SK-N-SH (cell line): ENCODE data around the gene RAB21. TPM values are rescaled to one million over a fixed set of nuclear protein-coding genes. Genes with fewer than 3 reads are reported as not detected.
A peak's percentile ranks its signal among the peaks of the same experiment; 100 is the strongest.

Experiments used
- CTCF ChIA-PET: fragments of 300-600, 350-600 bp; formaldehyde crosslinking; extraction: SDS; loops from one replicate; lab custom pipeline; 2021; lab: Yijun Ruan, JAX
- POLR2A ChIA-PET: fragments of 350-600 bp; sonication (Branson Sonifier 250); formaldehyde crosslinking; extraction: SDS; loops from one replicate; lab custom pipeline; 2020; ENCODE audit warnings: antibody characterized with exemption, inconsistent platforms; lab: Yijun Ruan, JAX
- DNase-seq: peaks from one replicate; pipeline ENCODE4 v3.0.0; 2012
- H2AFZ ChIP-seq: fragments of 200-600 bp; sonication (generic); 2 replicates; pipeline ENCODE4 v1.8.1; 2016; ENCODE audit warnings: antibody characterized with exemption, mild to moderate bottlenecking, low read depth
- H3F3A ChIP-seq: fragments of 200-600 bp; sonication (generic); replicated peaks from 2 replicates; pipeline ENCODE3; 2016; ENCODE audit warnings: antibody characterized with exemption, mild to moderate bottlenecking; ENCODE audit not compliant: insufficient read depth
- H3K27ac ChIP-seq, 2 experiments: fragments of 200-500 bp in 1 of 2; fragments of 200-600 bp in 1 of 2; sonication (Bioruptor generic) in 1 of 2; sonication (generic), shearing (Covaris generic) in 1 of 2; 2 replicates each; pipeline versions ENCODE4 v1.5.1 to v1.6.1; 2014 to 2016; ENCODE audit warnings: low read depth in 2 of 2, inconsistent platforms in 1 of 2, low read length in 1 of 2, mild to moderate bottlenecking in 1 of 2, mixed read lengths in 1 of 2
- H3K27me3 ChIP-seq: fragments of 200-600 bp; sonication (generic), shearing (Covaris generic); 2 replicates; pipeline ENCODE4 v1.6.1; 2016; ENCODE audit warnings: mixed run types; ENCODE audit not compliant: insufficient read depth
- H3K36me3 ChIP-seq, 2 experiments: fragments of 200-500 bp in 1 of 2; fragments of 200-600 bp in 1 of 2; sonication (Bioruptor generic) in 1 of 2; sonication (generic) in 1 of 2; replicated peaks in 1 of 2; 2 replicates each; pipeline versions ENCODE3 to v1.5.1; 2014 to 2016; ENCODE audit warnings: low read length in 1 of 2, mild to moderate bottlenecking in 1 of 2; ENCODE audit not compliant: insufficient read depth in 2 of 2, control insufficient read depth in 1 of 2
- H3K4me1 ChIP-seq, 2 experiments: fragments of 200-500 bp in 1 of 2; fragments of 200-600 bp in 1 of 2; sonication (Bioruptor generic) in 1 of 2; sonication (generic), shearing (Covaris generic) in 1 of 2; 2 replicates each; pipeline versions ENCODE4 v1.5.1 to v1.6.1; 2014 to 2016; ENCODE audit warnings: low read depth in 1 of 2, low read length in 1 of 2, mixed run types in 1 of 2; ENCODE audit not compliant: insufficient read depth in 2 of 2, control insufficient read depth in 1 of 2
- H3K4me2 ChIP-seq: fragments of 200-600 bp; sonication (generic), shearing (Covaris generic); 2 replicates; pipeline ENCODE4 v1.6.1; 2017; ENCODE audit warnings: mixed run types
- H3K4me3 ChIP-seq, 2 experiments: fragments of 200-500 bp in 1 of 2; fragments of 200-600 bp in 1 of 2; sonication (Bioruptor generic) in 1 of 2; sonication (generic), shearing (Covaris generic) in 1 of 2; 2 replicates each; pipeline versions ENCODE4 v1.5.1 to v1.8.1; 2014 to 2016; ENCODE audit warnings: low read depth in 2 of 2, inconsistent platforms in 1 of 2, low read length in 1 of 2, mild to moderate bottlenecking in 1 of 2, mixed read lengths in 1 of 2, moderate library complexity in 1 of 2
- H3K79me2 ChIP-seq: fragments of 200-600 bp; sonication (generic); 2 replicates; pipeline ENCODE4 v1.8.1; 2017; ENCODE audit warnings: mild to moderate bottlenecking; ENCODE audit not compliant: insufficient read depth
- H3K9ac ChIP-seq: fragments of 200-600 bp; sonication (generic); 2 replicates; pipeline ENCODE4 v1.6.1; 2017; ENCODE audit warnings: mixed run types
- H3K9me2 ChIP-seq: fragments of 200-600 bp; sonication (generic); 2 replicates; pipeline ENCODE4 v1.6.1; 2017; ENCODE audit warnings: mixed run types
- H3K9me3 ChIP-seq: fragments of 200-600 bp; sonication (generic); 2 replicates; pipeline ENCODE4 v1.6.1; 2017; ENCODE audit warnings: mixed run types, mild to moderate bottlenecking, moderate library complexity
- H4K20me1 ChIP-seq: fragments of 200-600 bp; sonication (generic); 2 replicates; pipeline ENCODE4 v1.6.1; 2017; ENCODE audit warnings: mild to moderate bottlenecking, mixed run types; ENCODE audit not compliant: insufficient read depth
- ELF1 ChIP-seq: IDR thresholded peaks from 2 replicates; pipeline ENCODE4 v1.4.0; 2012
- EP300 ChIP-seq, 2 experiments: IDR thresholded peaks; 2 replicates each; pipeline versions ENCODE4 v1.4.0 to v1.6.1; 2012; ENCODE audit warnings: borderline replicate concordance in 1 of 2, low read depth in 1 of 2, low read length in 1 of 2
- FOXJ3 ChIP-seq: sonication (generic); formaldehyde crosslinking; IDR thresholded peaks from 2 replicates; pipeline ENCODE4 v1.5.1; 2020; ENCODE audit warnings: mild to moderate bottlenecking, missing genetic modification reagents
- FOXM1 ChIP-seq: IDR thresholded peaks from 2 replicates; pipeline ENCODE4 v1.4.0; 2012; ENCODE audit warnings: low read depth, mild to moderate bottlenecking
- GABPA ChIP-seq: IDR thresholded peaks from 2 replicates; pipeline ENCODE4 v1.4.0; 2012; ENCODE audit warnings: low read depth, mild to moderate bottlenecking
- GATA2 ChIP-seq: sonication (generic); formaldehyde crosslinking; IDR thresholded peaks from 2 replicates; pipeline ENCODE4 v1.5.0; 2020; ENCODE audit warnings: mild to moderate bottlenecking, missing genetic modification reagents
- MAX ChIP-seq: IDR thresholded peaks from 2 replicates; pipeline ENCODE4 v1.4.0; 2012; ENCODE audit warnings: low read depth
- POLR2AphosphoS5 ChIP-seq: IDR thresholded peaks from 2 replicates; pipeline ENCODE4 v1.6.1; 2012; ENCODE audit warnings: low read depth, low read length
- RAD21 ChIP-seq: IDR thresholded peaks from 2 replicates; pipeline ENCODE4 v1.6.1; 2012; ENCODE audit warnings: mild to moderate bottlenecking, low read length
- RFX5 ChIP-seq: IDR thresholded peaks from 2 replicates; pipeline ENCODE4 v1.6.1; 2012; ENCODE audit warnings: mild to moderate bottlenecking, improper control_type of control experiment, low read length
- RXRA ChIP-seq: IDR thresholded peaks from 2 replicates; pipeline ENCODE4 v1.4.0; 2012; ENCODE audit warnings: low read depth, mild to moderate bottlenecking, borderline replicate concordance
- SIN3A ChIP-seq: IDR thresholded peaks from 2 replicates; pipeline ENCODE4 v1.6.1; 2012; ENCODE audit warnings: low read depth, mild to moderate bottlenecking, low read length, moderate library complexity, borderline replicate concordance
- SMC3 ChIP-seq: IDR thresholded peaks from 2 replicates; pipeline ENCODE4 v1.6.1; 2012; ENCODE audit warnings: low read depth, low read length, improper control_type of control experiment
- TAF1 ChIP-seq: IDR thresholded peaks from 2 replicates; pipeline ENCODE4 v1.6.1; 2012; ENCODE audit warnings: low read depth, mild to moderate bottlenecking, low read length, moderate library complexity, borderline replicate concordance
- TCF12 ChIP-seq: IDR thresholded peaks from 2 replicates; pipeline ENCODE4 v1.4.0; 2012
- TEAD4 ChIP-seq: IDR thresholded peaks from 2 replicates; pipeline ENCODE4 v1.4.0; 2012; ENCODE audit warnings: mild to moderate bottlenecking, borderline replicate concordance; ENCODE audit not compliant: insufficient read depth
- WGBS: methylation state at CpG from one replicate; pipeline ENCODE4 v1.1.6; 2017; ENCODE audit warnings: low lambda C conversion rate; 5-methylcytosine and 5-hydroxymethylcytosine counted together
- polyA plus RNA-seq, 3 experiments: library from polyadenylated mRNA; depleted of rRNA; stranded (reverse); fragments of >200 nt; gene quantifications; 2 replicates each; pipeline ENCODE4 v1.2.3, GENCODE V29; 2012
- TF ChIP-seq, protein P1 (sequence below): fragments of 200-600 bp; sonication (generic); IDR thresholded peaks from 2 replicates; pipeline ENCODE4 v1.6.1; 2017; ENCODE audit warnings: antibody characterized with exemption, mild to moderate bottlenecking, moderate library complexity
- TF ChIP-seq, protein P2 (sequence below): IDR thresholded peaks from 2 replicates; pipeline ENCODE4 v1.4.0; 2012; ENCODE audit warnings: low read depth, borderline replicate concordance
- TF ChIP-seq, protein P3 (sequence below): IDR thresholded peaks from 2 replicates; pipeline ENCODE4 v1.6.1; 2012; ENCODE audit warnings: mild to moderate bottlenecking, low read depth, low read length, moderate library complexity

The RAB21 gene
- polyA plus RNA-seq, 1 of the 3 experiments (the other 2 are of a cell fraction): 6.5 TPM

- Histone ChIP-seq H3K4me3 (no peak overlapping the region; a peak in 1 of 4 replicates), H3K27me3 (no peaks in the 10 kb centered on the region)
- TF ChIP-seq SMC3: peak; percentile 49
- peak; percentile 78 for TF ChIP-seq RAD21
- 0 out of 2 replicates have a peak, but pooled peaks have one; percentile 25 for TF ChIP-seq ELF1
- TF ChIP-seq GABPA: no peak
- TF ChIP-seq FOXJ3: no peak
- TF ChIP-seq FOXM1: no peak
- TF ChIP-seq MAX: no peak
- TF ChIP-seq, protein P1, sequence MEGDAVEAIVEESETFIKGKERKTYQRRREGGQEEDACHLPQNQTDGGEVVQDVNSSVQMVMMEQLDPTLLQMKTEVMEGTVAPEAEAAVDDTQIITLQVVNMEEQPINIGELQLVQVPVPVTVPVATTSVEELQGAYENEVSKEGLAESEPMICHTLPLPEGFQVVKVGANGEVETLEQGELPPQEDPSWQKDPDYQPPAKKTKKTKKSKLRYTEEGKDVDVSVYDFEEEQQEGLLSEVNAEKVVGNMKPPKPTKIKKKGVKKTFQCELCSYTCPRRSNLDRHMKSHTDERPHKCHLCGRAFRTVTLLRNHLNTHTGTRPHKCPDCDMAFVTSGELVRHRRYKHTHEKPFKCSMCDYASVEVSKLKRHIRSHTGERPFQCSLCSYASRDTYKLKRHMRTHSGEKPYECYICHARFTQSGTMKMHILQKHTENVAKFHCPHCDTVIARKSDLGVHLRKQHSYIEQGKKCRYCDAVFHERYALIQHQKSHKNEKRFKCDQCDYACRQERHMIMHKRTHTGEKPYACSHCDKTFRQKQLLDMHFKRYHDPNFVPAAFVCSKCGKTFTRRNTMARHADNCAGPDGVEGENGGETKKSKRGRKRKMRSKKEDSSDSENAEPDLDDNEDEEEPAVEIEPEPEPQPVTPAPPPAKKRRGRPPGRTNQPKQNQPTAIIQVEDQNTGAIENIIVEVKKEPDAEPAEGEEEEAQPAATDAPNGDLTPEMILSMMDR: peak; percentile 90
- TF ChIP-seq, all 33 proteins: peak for 4
- ChIA-PET POLR2A (no interaction called here), CTCF (interaction anchor here (0.6 to 6.2 kb wide), 36 partner anchors 8 to 432 kb away, joined by 3 to 52 read pairs (median 4); partner anchors contain the start of genes TBC1D15 and TPH2)
- 10% methylated on average over 3 of the region's 3 CpGs for WGBS
- Histone ChIP-seq H3K27ac (peak overlapping the region in 1 of 2 experiments; percentile 50; a peak in 2 of 4 replicates), H3K9me2 (no peaks in the 10 kb centered on the region), H3K4me2 (no peak overlapping the region), H3K4me1 (peaks cover 0 to 9% of the 10 kb centered on the region in 2 experiments; a peak in 2 of 4 replicates), H3K9ac (no peak overlapping the region), H3F3A (peaks cover 3% of the 10 kb centered on the region), H2AFZ (no peak overlapping the region), H4K20me1 (no peaks in the 10 kb centered on the region), H3K36me3 (peaks cover 37 to 39% of the 10 kb centered on the region in 2 experiments), H3K9me3 (no peaks in the 10 kb centered on the region), H3K79me2 (0 out of 2 replicates have a peak, but pooled peaks cover 8% of the 10 kb centered on the region)
- peak; percentile 43 for DNase-seq
Observed at GRCh38 chr12:71780237-71780822, 25.7 kb downstream of the RAB21 start.

- Histone ChIP-seq H3K27me3 (no peaks in the 10 kb centered on the region), H3K4me1 (peaks cover 0 to 9% of the 10 kb centered on the region in 2 experiments; a peak in 2 of 4 replicates), H3K9me2 (no peaks in the 10 kb centered on the region), H3K4me2 (no peak overlapping the region), H3K4me3 (no peak overlapping the region), H3F3A (peaks cover 3% of the 10 kb centered on the region), H3K79me2 (0 out of 2 replicates have a peak, but pooled peaks cover 5% of the 10 kb centered on the region), H3K36me3 (peaks cover 42 to 45% of the 10 kb centered on the region in 2 experiments), H4K20me1 (no peaks in the 10 kb centered on the region), H2AFZ (no peak overlapping the region), H3K27ac (no peak overlapping the region), H3K9me3 (no peaks in the 10 kb centered on the region), H3K9ac (no peak overlapping the region)
- WGBS: 93% methylated on average over 4 of the region's 4 CpGs
- POLR2A ChIA-PET: no interaction called here
- TF ChIP-seq GATA2 (CRISPR knock-in tag) (no peak), RXRA (no peak), RFX5 (no peak), SIN3A (no peak), ELF1 (no peak), EP300 (IDR thresholded peaks at IDR 0.05; ENCODE audit: borderline replicate concordance in 1 of 2, low read depth in 1 of 2, low read length in 1 of 2) (no peak), TAF1 (no peak), POLR2AphosphoS5 (no peak), TEAD4 (no peak), TCF12 (no peak), FOXJ3 (no peak)
- TF ChIP-seq, protein P2, sequence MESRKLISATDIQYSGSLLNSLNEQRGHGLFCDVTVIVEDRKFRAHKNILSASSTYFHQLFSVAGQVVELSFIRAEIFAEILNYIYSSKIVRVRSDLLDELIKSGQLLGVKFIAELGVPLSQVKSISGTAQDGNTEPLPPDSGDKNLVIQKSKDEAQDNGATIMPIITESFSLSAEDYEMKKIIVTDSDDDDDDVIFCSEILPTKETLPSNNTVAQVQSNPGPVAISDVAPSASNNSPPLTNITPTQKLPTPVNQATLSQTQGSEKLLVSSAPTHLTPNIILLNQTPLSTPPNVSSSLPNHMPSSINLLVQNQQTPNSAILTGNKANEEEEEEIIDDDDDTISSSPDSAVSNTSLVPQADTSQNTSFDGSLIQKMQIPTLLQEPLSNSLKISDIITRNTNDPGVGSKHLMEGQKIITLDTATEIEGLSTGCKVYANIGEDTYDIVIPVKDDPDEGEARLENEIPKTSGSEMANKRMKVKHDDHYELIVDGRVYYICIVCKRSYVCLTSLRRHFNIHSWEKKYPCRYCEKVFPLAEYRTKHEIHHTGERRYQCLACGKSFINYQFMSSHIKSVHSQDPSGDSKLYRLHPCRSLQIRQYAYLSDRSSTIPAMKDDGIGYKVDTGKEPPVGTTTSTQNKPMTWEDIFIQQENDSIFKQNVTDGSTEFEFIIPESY: no peak
- TF ChIP-seq, protein P3, sequence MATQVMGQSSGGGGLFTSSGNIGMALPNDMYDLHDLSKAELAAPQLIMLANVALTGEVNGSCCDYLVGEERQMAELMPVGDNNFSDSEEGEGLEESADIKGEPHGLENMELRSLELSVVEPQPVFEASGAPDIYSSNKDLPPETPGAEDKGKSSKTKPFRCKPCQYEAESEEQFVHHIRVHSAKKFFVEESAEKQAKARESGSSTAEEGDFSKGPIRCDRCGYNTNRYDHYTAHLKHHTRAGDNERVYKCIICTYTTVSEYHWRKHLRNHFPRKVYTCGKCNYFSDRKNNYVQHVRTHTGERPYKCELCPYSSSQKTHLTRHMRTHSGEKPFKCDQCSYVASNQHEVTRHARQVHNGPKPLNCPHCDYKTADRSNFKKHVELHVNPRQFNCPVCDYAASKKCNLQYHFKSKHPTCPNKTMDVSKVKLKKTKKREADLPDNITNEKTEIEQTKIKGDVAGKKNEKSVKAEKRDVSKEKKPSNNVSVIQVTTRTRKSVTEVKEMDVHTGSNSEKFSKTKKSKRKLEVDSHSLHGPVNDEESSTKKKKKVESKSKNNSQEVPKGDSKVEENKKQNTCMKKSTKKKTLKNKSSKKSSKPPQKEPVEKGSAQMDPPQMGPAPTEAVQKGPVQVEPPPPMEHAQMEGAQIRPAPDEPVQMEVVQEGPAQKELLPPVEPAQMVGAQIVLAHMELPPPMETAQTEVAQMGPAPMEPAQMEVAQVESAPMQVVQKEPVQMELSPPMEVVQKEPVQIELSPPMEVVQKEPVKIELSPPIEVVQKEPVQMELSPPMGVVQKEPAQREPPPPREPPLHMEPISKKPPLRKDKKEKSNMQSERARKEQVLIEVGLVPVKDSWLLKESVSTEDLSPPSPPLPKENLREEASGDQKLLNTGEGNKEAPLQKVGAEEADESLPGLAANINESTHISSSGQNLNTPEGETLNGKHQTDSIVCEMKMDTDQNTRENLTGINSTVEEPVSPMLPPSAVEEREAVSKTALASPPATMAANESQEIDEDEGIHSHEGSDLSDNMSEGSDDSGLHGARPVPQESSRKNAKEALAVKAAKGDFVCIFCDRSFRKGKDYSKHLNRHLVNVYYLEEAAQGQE: no peak
- DNase-seq: no peak
- CTCF ChIA-PET: no interaction called here
Observed at GRCh38 chr12:71782017-71782416, 27.4 kb downstream of the RAB21 start.
